Ovary (tissue), 3 donors: ENCODE data around the gene CCDC138.

Source experiments
- CTCF ChIP-seq, 3 donors: fragments of 450-650 bp in 2 of 3; fragments of 200-600 bp in 1 of 3; IDR thresholded peaks; one replicate each; pipeline versions ENCODE4 v1.5.1 to v1.8.0; 2016 to 2022; ENCODE audit warnings: antibody characterized with exemption in 3 of 3, mild to moderate bottlenecking in 1 of 3
- POLR2A ChIP-seq: fragments of 450-650 bp; IDR thresholded peaks from one replicate; pipeline ENCODE4 v1.6.1; 2017; ENCODE audit warnings: antibody characterized with exemption, mild to moderate bottlenecking, moderate library complexity
- donor health status: DM: no; HTN: no; CAD: no.

DNA sequence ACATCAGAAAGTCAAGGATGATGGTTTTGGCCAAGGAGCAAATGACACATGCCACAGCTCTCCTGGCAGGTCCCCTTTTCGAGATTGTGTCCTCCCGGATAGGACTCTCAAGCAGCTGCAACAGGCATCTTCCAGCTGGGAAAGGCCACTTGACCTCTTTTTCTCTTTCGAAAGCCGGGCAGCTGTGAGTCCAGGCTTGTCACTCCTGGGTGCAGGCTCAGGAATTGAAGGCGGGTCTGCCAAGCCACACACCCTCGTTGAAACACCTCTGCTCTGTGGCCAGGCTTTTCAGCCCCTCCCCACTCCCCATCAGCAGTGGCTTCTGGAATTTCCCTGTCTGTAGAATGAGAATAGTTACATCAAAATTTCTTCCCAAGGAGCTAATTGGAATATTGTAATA lies 98.0 kb downstream of the CCDC138 start:
- TF ChIP-seq CTCF (IDR thresholded peaks at IDR 0.05) (no peak), POLR2A (no peak)
